MM.1S (cell line): ENCODE results near the gene CHRM2.

Experiments
- DNase-seq: peaks from one replicate; pipeline ENCODE4 v3.0.0-alpha.2; 2015
- H2AFZ ChIP-seq: fragments of 300-600 bp; sonication (generic); 2 replicates; pipeline ENCODE4 v1.6.0; 2016; ENCODE audit warnings: antibody characterized with exemption, low read length
- H3F3A ChIP-seq: fragments of 300-600 bp; sonication (generic); 2 replicates; pipeline ENCODE4 v1.6.1; 2016; ENCODE audit warnings: mild to moderate bottlenecking, antibody characterized with exemption, low read length, moderate library complexity, mixed read lengths; ENCODE audit not compliant: insufficient read depth
- H3K27ac ChIP-seq: fragments of 300-600 bp; sonication (generic); 2 replicates; pipeline ENCODE4 v1.5.1; 2016; ENCODE audit warnings: mild to moderate bottlenecking, low read length
- H3K27me3 ChIP-seq: fragments of 300-600 bp; sonication (generic); replicated peaks from 2 replicates; pipeline ENCODE4 v1.6.0; 2016; ENCODE audit warnings: low read length; ENCODE audit not compliant: insufficient read depth
- H3K36me3 ChIP-seq: fragments of 300-600 bp; sonication (generic); replicated peaks from 2 replicates; pipeline ENCODE4 v1.6.1; 2016; ENCODE audit warnings: mild to moderate bottlenecking, low read length, mixed read lengths; ENCODE audit not compliant: insufficient read depth
- H3K4me1 ChIP-seq: fragments of 300-600 bp; sonication (generic); 2 replicates; pipeline ENCODE4 v1.6.1; 2016; ENCODE audit warnings: low read length, mixed read lengths
- H3K4me2 ChIP-seq: fragments of 300-600 bp; sonication (generic); 2 replicates; pipeline ENCODE4 v1.6.0; 2016; ENCODE audit warnings: low read depth, low read length
- H3K4me3 ChIP-seq: fragments of 300-600 bp; sonication (generic); 2 replicates; pipeline ENCODE4 v1.5.1; 2016; ENCODE audit warnings: low read length, mixed read lengths
- H3K79me2 ChIP-seq: fragments of 300-600 bp; sonication (generic); 2 replicates; pipeline ENCODE4 v1.6.1; 2016; ENCODE audit warnings: mixed run types, low read length, mixed read lengths
- H3K9ac ChIP-seq: fragments of 300-600 bp; sonication (generic); 2 replicates; pipeline ENCODE4 v1.6.1; 2016; ENCODE audit warnings: low read length, mixed read lengths
- H3K9me2 ChIP-seq: fragments of 300-600 bp; sonication (generic); replicated peaks from 2 replicates; pipeline ENCODE4 v1.6.1; 2016; ENCODE audit warnings: mild to moderate bottlenecking, low read length, mixed read lengths; ENCODE audit not compliant: insufficient read depth
- H3K9me3 ChIP-seq: fragments of 300-600 bp; sonication (generic); replicated peaks from 2 replicates; pipeline ENCODE4 v1.6.1; 2016; ENCODE audit warnings: mild to moderate bottlenecking, low read length, mixed read lengths; ENCODE audit not compliant: insufficient read depth
- H4K20me1 ChIP-seq: fragments of 300-600 bp; sonication (generic); 2 replicates; pipeline ENCODE4 v1.6.1; 2016; ENCODE audit warnings: mild to moderate bottlenecking, low read length, moderate library complexity, mixed read lengths; ENCODE audit not compliant: insufficient read depth
- CTCF ChIP-seq: fragments of 300-600 bp; sonication (generic); IDR thresholded peaks from 2 replicates; pipeline ENCODE4 v1.5.1; 2016; ENCODE audit warnings: antibody characterized with exemption, low read length, mixed read lengths
- EZH2 ChIP-seq: fragments of 300-600 bp; sonication (generic); optimal IDR thresholded peaks from 2 replicates; pipeline ENCODE3; 2017; ENCODE audit warnings: low read depth, mild to moderate bottlenecking, antibody characterized with exemption, low read length, mixed read lengths
- EZH2phosphoT487 ChIP-seq: fragments of 300-600 bp; sonication (generic); IDR thresholded peaks from 2 replicates; pipeline ENCODE4 v1.6.1; 2018; ENCODE audit warnings: antibody characterized with exemption, low read length

CHRM2 gene

GRCh38 chr7:136925044-136925443 is 56.6 kb downstream of the CHRM2 start:
- no peak overlapping the region for H2AFZ ChIP-seq
- no peaks in the 10 kb centered on the region for H3K27me3 ChIP-seq
- TF ChIP-seq EZH2phosphoT487 (no peak), EZH2 (no peak), CTCF (no peak)
- no peaks in the 10 kb centered on the region for H3K9me2 ChIP-seq
- no peak overlapping the region for H3K4me3 ChIP-seq
- H3K27ac ChIP-seq, result no peak overlapping the region
- H3K4me1 ChIP-seq, result peaks cover 4% of the 10 kb centered on the region; the same call in 1 of the 2 replicates
- no peaks in the 10 kb centered on the region for H3F3A ChIP-seq
- H3K79me2 ChIP-seq, result no peaks in the 10 kb centered on the region
- H4K20me1 ChIP-seq, result no peaks in the 10 kb centered on the region
- H3K9me3 ChIP-seq, result no peaks in the 10 kb centered on the region
- 0 out of 2 replicates have a peak overlapping the region, but pooled peaks have one; percentile 4 for H3K4me2 ChIP-seq
- peak; percentile 45 for DNase-seq
- H3K9ac ChIP-seq, result no peak overlapping the region
- no peaks in the 10 kb centered on the region for H3K36me3 ChIP-seq

GRCh38 chr7:136925556-136925955 is 57.1 kb downstream of the CHRM2 start:
- Histone ChIP-seq H3K9ac (no peak overlapping the region), H3K4me3 (no peak overlapping the region), H3K9me3 (no peaks in the 10 kb centered on the region), H3K36me3 (no peaks in the 10 kb centered on the region), H3K27me3 (no peaks in the 10 kb centered on the region), H3F3A (no peaks in the 10 kb centered on the region), H4K20me1 (no peaks in the 10 kb centered on the region), H3K4me2 (0 out of 2 replicates have a peak overlapping the region, but pooled peaks have one; percentile 4), H3K27ac (no peak overlapping the region), H3K4me1 (peaks cover 4% of the 10 kb centered on the region; the same call in 1 of the 2 replicates), H2AFZ (no peak overlapping the region), H3K79me2 (no peaks in the 10 kb centered on the region), H3K9me2 (no peaks in the 10 kb centered on the region)
- DNase-seq, result no peak
- no peak for TF ChIP-seq EZH2phosphoT487
- no peak for TF ChIP-seq CTCF
- no peak for TF ChIP-seq EZH2

GRCh38 chr7:136931169-136931867 is 62.9 kb downstream of the CHRM2 start:
- no peak overlapping the region for H3K9ac ChIP-seq
- H3K4me3 ChIP-seq, result no peak overlapping the region
- H4K20me1 ChIP-seq, result no peaks in the 10 kb centered on the region
- H3K36me3 ChIP-seq, result no peaks in the 10 kb centered on the region
- DNase-seq, result no peak
- no peak for TF ChIP-seq EZH2
- no peak for TF ChIP-seq EZH2phosphoT487
- TF ChIP-seq CTCF, result no peak
- H3K9me3 ChIP-seq, result no peaks in the 10 kb centered on the region
- no peak overlapping the region for H3K4me2 ChIP-seq
- no peaks in the 10 kb centered on the region for H3K27me3 ChIP-seq
- H3K4me1 ChIP-seq, result no peaks in the 10 kb centered on the region
- H3K9me2 ChIP-seq, result no peaks in the 10 kb centered on the region
- no peak overlapping the region for H2AFZ ChIP-seq
- no peaks in the 10 kb centered on the region for H3K79me2 ChIP-seq
- no peak overlapping the region for H3K27ac ChIP-seq
- no peaks in the 10 kb centered on the region for H3F3A ChIP-seq
